Loucy (cell line): Measurements from ENCODE around the gene SPATA13.

Source experiments
- H2AFZ ChIP-seq: fragments of 200-600 bp; sonication (generic); 2 replicates; pipeline ENCODE4 v1.6.0; 2016; ENCODE audit warnings: antibody characterized with exemption, mild to moderate bottlenecking, low read length, moderate library complexity
- H3F3A ChIP-seq: fragments of 200-600 bp; 2 replicates; pipeline ENCODE4 v1.6.0; 2016; ENCODE audit warnings: antibody characterized with exemption, low read depth, mild to moderate bottlenecking
- H3K27me3 ChIP-seq: fragments of 200-600 bp; sonication (generic); 2 replicates; pipeline ENCODE4 v1.6.1; 2014; ENCODE audit warnings: low read length, mild to moderate bottlenecking; ENCODE audit not compliant: insufficient read depth, poor library complexity, severe bottlenecking
- H3K36me3 ChIP-seq: fragments of 200-600 bp; sonication (generic); 2 replicates; pipeline ENCODE4 v1.6.1; 2016; ENCODE audit warnings: low read length; ENCODE audit not compliant: insufficient read depth
- H3K4me1 ChIP-seq: fragments of 200-600 bp; sonication (generic); 2 replicates; pipeline ENCODE4 v1.5.1; 2014; ENCODE audit warnings: low read length, mild to moderate bottlenecking; ENCODE audit not compliant: insufficient read depth, poor library complexity, severe bottlenecking
- H3K4me2 ChIP-seq: fragments of 200-600 bp; sonication (generic); 2 replicates; pipeline ENCODE4 v1.6.0; 2014; ENCODE audit warnings: antibody characterized with exemption, low read length, low read depth, mild to moderate bottlenecking; ENCODE audit not compliant: poor library complexity, severe bottlenecking
- H3K4me3 ChIP-seq: fragments of 200-600 bp; sonication (generic); 2 replicates; pipeline ENCODE4 v1.5.1; 2014; ENCODE audit warnings: low read length, mild to moderate bottlenecking, mixed read lengths; ENCODE audit not compliant: poor library complexity, severe bottlenecking
- H3K79me2 ChIP-seq: fragments of 200-600 bp; sonication (generic); 2 replicates; pipeline ENCODE4 v1.6.1; 2014; ENCODE audit warnings: low read length; ENCODE audit not compliant: insufficient read depth
- H3K9ac ChIP-seq: fragments of 200-600 bp; sonication (generic); 2 replicates; pipeline ENCODE4 v1.6.0; 2014; ENCODE audit warnings: mild to moderate bottlenecking, low read depth, low read length, moderate library complexity; ENCODE audit not compliant: poor library complexity, severe bottlenecking
- H3K9me2 ChIP-seq: fragments of 200-600 bp; sonication (generic); replicated peaks from 2 replicates; pipeline ENCODE4 v1.6.1; 2016; ENCODE audit warnings: low read depth, low read length, mixed read lengths
- H3K9me3 ChIP-seq: fragments of 200-600 bp; sonication (generic); 2 replicates; pipeline ENCODE4 v1.6.1; 2014; ENCODE audit warnings: mild to moderate bottlenecking, antibody characterized with exemption, low read length, low read depth; ENCODE audit not compliant: insufficient read depth
- H4K20me1 ChIP-seq: fragments of 200-600 bp; sonication (generic); 2 replicates; pipeline ENCODE4 v1.6.0; 2014; ENCODE audit warnings: antibody characterized with exemption, low read length, mild to moderate bottlenecking; ENCODE audit not compliant: insufficient read depth, poor library complexity, severe bottlenecking
- EZH2phosphoT487 ChIP-seq: fragments of 200-600 bp; IDR thresholded peaks from 2 replicates; pipeline ENCODE4 v1.6.1; 2018; ENCODE audit warnings: antibody characterized with exemption, mild to moderate bottlenecking, moderate library complexity, borderline replicate concordance
- TF ChIP-seq, protein P1 (sequence below): fragments of 200-600 bp; sonication (generic); conservative IDR thresholded peaks from 2 replicates; pipeline ENCODE4 v1.5.1; 2014; ENCODE audit warnings: mild to moderate bottlenecking, antibody characterized with exemption, low read length

The SPATA13 gene

GRCh38 chr13:24134231-24134630 lies 26.3 kb upstream of the SPATA13 start:
- H3K4me3 ChIP-seq: no peak overlapping the region
- no peaks in the 10 kb centered on the region for H3K36me3 ChIP-seq
- H4K20me1 ChIP-seq: no peaks in the 10 kb centered on the region
- no peak overlapping the region for H2AFZ ChIP-seq
- H3K9me2 ChIP-seq: no peaks in the 10 kb centered on the region
- no peak overlapping the region for H3K9ac ChIP-seq
- no peaks in the 10 kb centered on the region for H3K79me2 ChIP-seq
- no peaks in the 10 kb centered on the region for H3F3A ChIP-seq
- TF ChIP-seq, protein P1, sequence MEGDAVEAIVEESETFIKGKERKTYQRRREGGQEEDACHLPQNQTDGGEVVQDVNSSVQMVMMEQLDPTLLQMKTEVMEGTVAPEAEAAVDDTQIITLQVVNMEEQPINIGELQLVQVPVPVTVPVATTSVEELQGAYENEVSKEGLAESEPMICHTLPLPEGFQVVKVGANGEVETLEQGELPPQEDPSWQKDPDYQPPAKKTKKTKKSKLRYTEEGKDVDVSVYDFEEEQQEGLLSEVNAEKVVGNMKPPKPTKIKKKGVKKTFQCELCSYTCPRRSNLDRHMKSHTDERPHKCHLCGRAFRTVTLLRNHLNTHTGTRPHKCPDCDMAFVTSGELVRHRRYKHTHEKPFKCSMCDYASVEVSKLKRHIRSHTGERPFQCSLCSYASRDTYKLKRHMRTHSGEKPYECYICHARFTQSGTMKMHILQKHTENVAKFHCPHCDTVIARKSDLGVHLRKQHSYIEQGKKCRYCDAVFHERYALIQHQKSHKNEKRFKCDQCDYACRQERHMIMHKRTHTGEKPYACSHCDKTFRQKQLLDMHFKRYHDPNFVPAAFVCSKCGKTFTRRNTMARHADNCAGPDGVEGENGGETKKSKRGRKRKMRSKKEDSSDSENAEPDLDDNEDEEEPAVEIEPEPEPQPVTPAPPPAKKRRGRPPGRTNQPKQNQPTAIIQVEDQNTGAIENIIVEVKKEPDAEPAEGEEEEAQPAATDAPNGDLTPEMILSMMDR: no peak
- 0 out of 2 replicates have a peak, but pooled peaks cover 3% of the 10 kb centered on the region for H3K9me3 ChIP-seq
- peaks cover 16% of the 10 kb centered on the region for H3K4me1 ChIP-seq
- no peaks in the 10 kb centered on the region for H3K27me3 ChIP-seq
- no peak overlapping the region for H3K4me2 ChIP-seq

GRCh38 chr13:24134757-24135156 lies 25.8 kb upstream of the SPATA13 start:
- Histone ChIP-seq H3K36me3 (no peaks in the 10 kb centered on the region), H4K20me1 (no peaks in the 10 kb centered on the region), H3K4me2 (no peak overlapping the region), H3K9me3 (0 out of 2 replicates have a peak, but pooled peaks cover 3% of the 10 kb centered on the region), H3K27me3 (no peaks in the 10 kb centered on the region), H3K4me1 (peaks cover 16% of the 10 kb centered on the region), H2AFZ (no peak overlapping the region), H3K9me2 (no peaks in the 10 kb centered on the region), H3F3A (no peaks in the 10 kb centered on the region), H3K79me2 (no peaks in the 10 kb centered on the region), H3K9ac (no peak overlapping the region), H3K4me3 (no peak overlapping the region)
- no peak for TF ChIP-seq EZH2phosphoT487
- TF ChIP-seq, protein P1: no peak

DNA sequence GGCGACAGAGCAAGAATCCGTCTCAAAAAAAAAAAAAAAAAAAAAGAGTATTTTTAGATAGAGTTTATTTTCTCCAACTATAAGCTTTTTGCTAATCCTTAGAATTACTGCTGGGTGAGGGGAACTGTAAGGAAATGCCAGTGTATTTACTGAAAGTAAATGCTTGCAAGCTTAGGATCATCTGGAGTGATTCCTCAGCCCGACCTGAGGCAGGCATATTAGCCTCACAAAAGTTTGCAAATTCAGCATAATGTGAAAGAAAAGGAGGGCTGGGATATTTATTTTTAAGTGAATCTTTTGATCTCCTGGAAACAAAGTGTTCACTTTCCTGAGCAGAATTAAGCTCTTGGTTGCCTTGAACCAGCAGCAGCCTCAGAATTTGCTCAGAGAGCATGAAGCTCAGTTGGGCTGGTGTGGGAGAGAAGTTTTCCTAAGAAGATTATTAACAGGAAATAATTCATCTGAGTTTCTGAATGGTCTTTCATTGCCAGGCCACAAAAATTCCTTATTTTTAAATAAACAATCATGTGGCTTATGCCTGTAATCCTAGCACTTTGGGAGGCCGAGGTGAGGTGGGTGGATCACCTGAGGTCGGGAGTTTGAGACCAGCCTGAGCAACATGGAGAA lies 24.7 kb upstream of the SPATA13 start:
- H3K4me3 ChIP-seq: no peak overlapping the region
- H3F3A ChIP-seq: no peaks in the 10 kb centered on the region
- H3K36me3 ChIP-seq: no peaks in the 10 kb centered on the region
- no peak overlapping the region for H3K4me2 ChIP-seq
- no peak overlapping the region for H2AFZ ChIP-seq
- H3K4me1 ChIP-seq: peaks cover 7% of the 10 kb centered on the region
- no peak overlapping the region for H3K9ac ChIP-seq
- 0 out of 2 replicates have a peak, but pooled peaks cover 3% of the 10 kb centered on the region for H3K9me3 ChIP-seq
- H4K20me1 ChIP-seq: no peaks in the 10 kb centered on the region
- H3K27me3 ChIP-seq: no peaks in the 10 kb centered on the region
- H3K79me2 ChIP-seq: no peaks in the 10 kb centered on the region
- no peak for TF ChIP-seq EZH2phosphoT487
- TF ChIP-seq, protein P1: no peak
- no peaks in the 10 kb centered on the region for H3K9me2 ChIP-seq
